Neural progenitor cell (in vitro differentiated cells): Measurements from ENCODE around the gene IQSEC1. TPM values are rescaled to one million over a fixed set of nuclear protein-coding genes. Genes with fewer than 3 reads are reported as not detected.

Source experiments
- DNase-seq: peaks from one replicate; pipeline ENCODE4 v3.0.0-alpha.2; 2016; ENCODE audit warnings: low spot score
- H2AFZ ChIP-seq: fragments of 200-600 bp; sonication (generic); replicated peaks from 2 replicates; pipeline ENCODE4 v1.6.1; 2016; ENCODE audit warnings: antibody characterized with exemption
- H3F3A ChIP-seq: fragments of 200-600 bp; sonication (generic); 2 replicates; pipeline ENCODE4 v1.6.1; 2016; ENCODE audit warnings: antibody characterized with exemption, low read depth
- H3K27ac ChIP-seq: fragments of 200-600 bp; sonication (generic); 2 replicates; pipeline ENCODE4 v1.5.1; 2016; ENCODE audit warnings: mild to moderate bottlenecking
- H3K27me3 ChIP-seq: fragments of 200-600 bp; sonication (generic); 2 replicates; pipeline ENCODE4 v1.6.1; 2016; ENCODE audit warnings: mild to moderate bottlenecking, moderate library complexity
- H3K36me3 ChIP-seq: fragments of 200-600 bp; sonication (generic); 2 replicates; pipeline ENCODE4 v1.5.1; 2016
- H3K4me1 ChIP-seq: fragments of 200-600 bp; sonication (generic); 2 replicates; pipeline ENCODE4 v1.6.1; 2016; ENCODE audit warnings: mixed run types
- H3K4me2 ChIP-seq: fragments of 200-600 bp; sonication (generic); 2 replicates; pipeline ENCODE4 v1.6.1; 2016
- H3K4me3 ChIP-seq: fragments of 200-600 bp; sonication (generic); 2 replicates; pipeline ENCODE4 v1.5.1; 2016
- H3K79me2 ChIP-seq: fragments of 200-600 bp; sonication (generic); 2 replicates; pipeline ENCODE4 v1.6.1; 2016; ENCODE audit warnings: low read depth
- H3K9ac ChIP-seq: fragments of 200-600 bp; sonication (generic); 2 replicates; pipeline ENCODE4 v1.6.1; 2016
- H3K9me3 ChIP-seq: fragments of 200-600 bp; sonication (generic); 2 replicates; pipeline ENCODE4 v1.5.1; 2016; ENCODE audit warnings: low read depth
- H4K20me1 ChIP-seq: fragments of 200-600 bp; sonication (generic); 2 replicates; pipeline ENCODE4 v1.6.1; 2016; ENCODE audit warnings: low read depth
- H3K27ac Mint-ChIP-seq: 3 replicates; pipeline ENCODE4 v1.8.0; 2021; ENCODE audit warnings: mixed read lengths
- H3K27me3 Mint-ChIP-seq: 2 replicates; pipeline ENCODE4 v1.8.0; 2022; ENCODE audit warnings: low read depth, mild to moderate bottlenecking, inconsistent platforms, moderate library complexity, mixed read lengths; ENCODE audit not compliant: insufficient read depth
- H3K36me3 Mint-ChIP-seq: 3 replicates; pipeline ENCODE4 v1.8.0; 2021; ENCODE audit warnings: mixed read lengths
- H3K4me1 Mint-ChIP-seq: 3 replicates; pipeline ENCODE4 v1.8.0; 2021; ENCODE audit warnings: mixed read lengths
- H3K4me3 Mint-ChIP-seq: 3 replicates; pipeline ENCODE4 v1.8.0; 2021; ENCODE audit warnings: mild to moderate bottlenecking, moderate library complexity, mixed read lengths
- H3K9me3 Mint-ChIP-seq: 3 replicates; pipeline ENCODE4 v1.8.0; 2020; ENCODE audit warnings: mixed read lengths
- EZH2 ChIP-seq: fragments of 200-600 bp; sonication (generic); IDR thresholded peaks from 2 replicates; pipeline ENCODE4 v1.6.1; 2017; ENCODE audit warnings: antibody characterized with exemption, mild to moderate bottlenecking, moderate library complexity
- EZH2phosphoT487 ChIP-seq: fragments of 200-600 bp; sonication (generic); IDR thresholded peaks from 2 replicates; pipeline ENCODE4 v1.6.1; 2017; ENCODE audit warnings: antibody characterized with exemption
- total RNA-seq: library from RNA; depleted of rRNA; stranded (reverse); fragments of >200 nt; gene quantifications from 2 replicates; pipeline ENCODE4 v1.2.3, GENCODE V29; 2015; ENCODE audit warnings: low replicate concordance
- TF ChIP-seq, protein P1 (sequence below): fragments of 200-600 bp; sonication (generic); IDR thresholded peaks from 2 replicates; pipeline ENCODE4 v1.5.1; 2017; ENCODE audit warnings: antibody characterized with exemption, mild to moderate bottlenecking

The IQSEC1 gene
- total RNA-seq, 1 donor from 2014 or later: 8.9 TPM

DNA sequence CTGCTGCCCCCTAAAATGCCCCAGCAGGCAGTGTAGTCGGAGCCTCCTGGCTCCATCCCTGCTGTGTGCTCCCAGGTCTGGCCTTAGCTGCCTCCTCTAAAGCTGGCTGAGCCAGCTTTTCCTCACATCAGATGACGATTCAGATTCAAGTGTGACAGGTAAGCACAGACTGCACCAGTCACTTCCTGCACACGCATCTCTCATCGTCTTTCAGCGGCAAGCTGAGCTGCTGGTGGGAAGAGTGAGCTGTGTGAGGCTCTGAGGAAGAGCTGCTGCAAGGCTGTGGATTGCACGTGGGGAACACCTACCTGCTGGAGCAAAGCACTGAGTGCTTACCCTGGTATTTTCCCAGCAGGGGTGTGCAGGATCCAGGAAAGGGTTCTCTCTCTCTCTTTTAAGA, 143.4 kb downstream of the IQSEC1 start:
- Histone ChIP-seq H3K4me3 (no peak overlapping the region), H3K36me3 (no peaks in the 10 kb centered on the region), H3K9ac (no peak overlapping the region), H4K20me1 (peaks cover 48% of the 10 kb centered on the region), H3K9me3 (no peaks in the 10 kb centered on the region), H3K4me2 (no peak overlapping the region), H3K79me2 (no peaks in the 10 kb centered on the region), H3K27me3 (no peaks in the 10 kb centered on the region), H3F3A (no peaks in the 10 kb centered on the region), H2AFZ (no peak overlapping the region), H3K27ac (no peak overlapping the region), H3K4me1 (no peaks in the 10 kb centered on the region)
- Mint-ChIP-seq H3K4me1 (no peaks in the 10 kb centered on the region), H3K27me3 (no peaks in the 10 kb centered on the region), H3K36me3 (peaks cover 2% of the 10 kb centered on the region), H3K9me3 (no peaks in the 10 kb centered on the region), H3K27ac (peak overlapping the region; percentile 85), H3K4me3 (no peak overlapping the region)
- no peak for DNase-seq
- TF ChIP-seq EZH2phosphoT487 (no peak), EZH2 (no peak)
- TF ChIP-seq, protein P1, sequence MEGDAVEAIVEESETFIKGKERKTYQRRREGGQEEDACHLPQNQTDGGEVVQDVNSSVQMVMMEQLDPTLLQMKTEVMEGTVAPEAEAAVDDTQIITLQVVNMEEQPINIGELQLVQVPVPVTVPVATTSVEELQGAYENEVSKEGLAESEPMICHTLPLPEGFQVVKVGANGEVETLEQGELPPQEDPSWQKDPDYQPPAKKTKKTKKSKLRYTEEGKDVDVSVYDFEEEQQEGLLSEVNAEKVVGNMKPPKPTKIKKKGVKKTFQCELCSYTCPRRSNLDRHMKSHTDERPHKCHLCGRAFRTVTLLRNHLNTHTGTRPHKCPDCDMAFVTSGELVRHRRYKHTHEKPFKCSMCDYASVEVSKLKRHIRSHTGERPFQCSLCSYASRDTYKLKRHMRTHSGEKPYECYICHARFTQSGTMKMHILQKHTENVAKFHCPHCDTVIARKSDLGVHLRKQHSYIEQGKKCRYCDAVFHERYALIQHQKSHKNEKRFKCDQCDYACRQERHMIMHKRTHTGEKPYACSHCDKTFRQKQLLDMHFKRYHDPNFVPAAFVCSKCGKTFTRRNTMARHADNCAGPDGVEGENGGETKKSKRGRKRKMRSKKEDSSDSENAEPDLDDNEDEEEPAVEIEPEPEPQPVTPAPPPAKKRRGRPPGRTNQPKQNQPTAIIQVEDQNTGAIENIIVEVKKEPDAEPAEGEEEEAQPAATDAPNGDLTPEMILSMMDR: no peak

DNA sequence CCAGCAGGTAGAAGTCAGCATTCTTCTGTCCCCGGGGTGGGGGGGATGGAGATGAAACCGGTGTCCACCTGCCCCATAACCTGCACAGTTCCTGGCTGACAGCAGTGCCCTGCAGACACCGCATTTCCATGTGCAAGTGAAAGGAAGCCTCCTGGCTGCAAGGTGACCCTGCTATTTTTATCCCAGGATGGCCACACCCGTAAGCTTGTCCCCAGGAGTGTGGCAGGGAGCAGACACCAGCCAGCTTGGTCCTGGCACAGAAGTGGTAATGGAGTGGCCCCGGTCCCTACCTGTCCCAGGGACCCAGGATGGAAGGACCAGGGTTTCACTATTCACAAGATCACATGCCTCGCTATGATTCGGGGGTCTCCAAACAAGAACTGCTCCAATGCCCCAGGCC, 146.6 kb downstream of the IQSEC1 start:
- Mint-ChIP-seq H3K27me3 (no peaks in the 10 kb centered on the region), H3K9me3 (no peaks in the 10 kb centered on the region), H3K36me3 (peaks cover 3% of the 10 kb centered on the region), H3K27ac (peak overlapping the region; percentile 66), H3K4me1 (no peaks in the 10 kb centered on the region), H3K4me3 (no peak overlapping the region)
- no peak for DNase-seq
- Histone ChIP-seq H3K36me3 (no peaks in the 10 kb centered on the region), H3K27me3 (no peaks in the 10 kb centered on the region), H3K79me2 (no peaks in the 10 kb centered on the region), H3K9ac (no peak overlapping the region), H4K20me1 (peaks cover 20% of the 10 kb centered on the region), H3K4me2 (no peak overlapping the region), H3K27ac (no peak overlapping the region), H3K4me3 (no peak overlapping the region), H3K4me1 (no peaks in the 10 kb centered on the region), H3F3A (no peaks in the 10 kb centered on the region), H2AFZ (no peak overlapping the region), H3K9me3 (no peaks in the 10 kb centered on the region)
- TF ChIP-seq, protein P1: no peak
- no peak for TF ChIP-seq EZH2phosphoT487
- no peak for TF ChIP-seq EZH2

- Histone ChIP-seq H4K20me1 (peaks cover 11% of the 10 kb centered on the region), H3K27ac (no peak overlapping the region), H3K27me3 (no peaks in the 10 kb centered on the region), H3K4me2 (no peak overlapping the region), H3K36me3 (no peaks in the 10 kb centered on the region), H3K9ac (no peak overlapping the region), H2AFZ (no peak overlapping the region), H3K4me1 (no peaks in the 10 kb centered on the region), H3F3A (no peaks in the 10 kb centered on the region), H3K9me3 (no peaks in the 10 kb centered on the region), H3K4me3 (no peak overlapping the region), H3K79me2 (no peaks in the 10 kb centered on the region)
- TF ChIP-seq EZH2phosphoT487: no peak
- TF ChIP-seq, protein P1: no peak
- Mint-ChIP-seq H3K4me3 (no peak overlapping the region), H3K9me3 (no peaks in the 10 kb centered on the region), H3K36me3 (peaks cover 3% of the 10 kb centered on the region), H3K27me3 (no peaks in the 10 kb centered on the region), H3K4me1 (no peaks in the 10 kb centered on the region), H3K27ac (no peak overlapping the region)
- DNase-seq: no peak
These were observed 147.6 kb downstream of the IQSEC1 start for GRCh38 chr3:12925648-12926047.
